NCI-H1048 (cell line): Measurements from ENCODE around the gene POLG2.
"Not testable (repeated sequence)": the region's sequence is repeated elsewhere in the genome, so short reads cannot be mapped to it uniquely, and the experiment has no call there.

Source experiments
- DNase-seq: peaks from one replicate; lab custom pipeline; 2025; lab: John Stamatoyannopoulos, UW

The POLG2 gene

GRCh38 chr17:64439956-64440355 is 56.9 kb downstream of the POLG2 start:
- DNase-seq = no peak

- DNase-seq = not testable (repeated sequence)
Measured at GRCh38 chr17:64439521-64439920, 57.3 kb downstream of the POLG2 start.

- no peak for DNase-seq
Measured at GRCh38 chr17:64437944-64438525, 58.8 kb downstream of the POLG2 start.

- DNase-seq = no peak
Measured at GRCh38 chr17:64431534-64431933, 65.3 kb downstream of the POLG2 start.

- not testable (repeated sequence) for DNase-seq
Measured at GRCh38 chr17:64430036-64430435, 66.8 kb downstream of the POLG2 start.

GRCh38 chr17:64428406-64428805 is 68.4 kb downstream of the POLG2 start:
- no peak for DNase-seq
